GDM1 (cell line): ENCODE measurements around the gene FAM169A.
"Not testable (repeated sequence)": the region's sequence is repeated elsewhere in the genome, so short reads cannot be mapped to it uniquely, and the experiment has no call there.

Experiments used
- DNase-seq: peaks from one replicate; lab custom pipeline; 2025; lab: John Stamatoyannopoulos, UW

FAM169A gene

DNA sequence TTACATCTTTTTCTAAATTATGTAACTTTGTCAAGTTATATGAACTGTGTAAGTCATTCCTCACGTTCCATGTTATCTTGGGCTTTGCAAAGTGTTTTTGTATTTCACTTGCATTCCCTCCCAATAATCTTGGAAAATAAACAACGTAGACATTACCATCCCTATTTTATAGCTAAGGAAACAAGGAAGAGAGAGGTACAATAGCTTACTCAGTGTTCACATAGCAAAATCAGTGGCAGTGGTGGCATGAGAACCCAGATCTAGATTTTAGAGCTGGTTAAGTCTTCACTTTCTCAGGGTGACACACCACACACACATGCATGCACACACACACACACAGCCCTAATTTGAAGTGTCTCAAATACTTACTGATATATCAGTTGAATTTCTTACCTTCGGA, 65.0 kb downstream of the FAM169A start:
- no peak for DNase-seq

DNA sequence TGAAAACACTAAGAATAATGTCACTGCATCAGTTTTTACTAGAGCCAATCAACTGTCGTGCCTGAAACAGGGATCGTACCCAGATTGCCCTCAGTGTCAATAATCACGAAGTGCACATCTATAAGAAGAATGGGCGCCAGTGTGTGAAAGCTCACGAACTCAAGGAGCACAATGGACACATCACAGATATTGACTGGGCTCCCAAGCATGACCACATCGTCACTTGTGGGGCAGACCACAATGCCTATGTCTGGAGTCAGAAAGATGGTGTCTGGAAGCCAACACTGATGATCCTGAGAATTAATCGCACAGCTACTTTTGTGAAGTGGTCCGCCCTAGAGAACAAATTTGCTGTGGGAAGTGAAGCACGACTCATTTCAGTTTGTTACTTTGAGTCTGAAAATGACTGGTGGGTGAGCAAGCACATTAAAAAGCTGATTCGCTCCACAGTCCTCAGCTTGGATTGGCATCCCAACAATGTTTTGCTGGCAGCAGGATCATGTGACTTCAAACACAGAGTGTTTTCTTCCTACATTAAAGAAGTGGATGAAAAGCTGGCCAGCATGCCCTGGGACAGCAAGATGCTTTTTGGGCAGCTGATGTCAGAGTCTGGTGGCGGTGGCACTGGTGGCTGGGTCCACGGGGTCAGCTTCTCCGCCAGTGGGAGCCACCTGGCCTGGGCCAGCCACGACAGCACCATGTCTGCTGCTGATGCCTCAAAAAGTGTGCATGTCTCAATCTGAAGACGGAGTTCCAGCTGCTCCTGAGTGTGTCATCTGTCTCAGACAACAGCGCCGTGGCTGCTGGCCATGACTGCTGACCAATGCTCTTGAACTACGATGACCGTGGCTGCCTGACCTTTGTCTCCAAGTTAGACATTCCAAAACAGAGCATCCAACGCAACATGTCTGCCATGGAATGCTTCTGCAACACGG, 66.9 kb downstream of the FAM169A start:
- DNase-seq = no peak

DNA sequence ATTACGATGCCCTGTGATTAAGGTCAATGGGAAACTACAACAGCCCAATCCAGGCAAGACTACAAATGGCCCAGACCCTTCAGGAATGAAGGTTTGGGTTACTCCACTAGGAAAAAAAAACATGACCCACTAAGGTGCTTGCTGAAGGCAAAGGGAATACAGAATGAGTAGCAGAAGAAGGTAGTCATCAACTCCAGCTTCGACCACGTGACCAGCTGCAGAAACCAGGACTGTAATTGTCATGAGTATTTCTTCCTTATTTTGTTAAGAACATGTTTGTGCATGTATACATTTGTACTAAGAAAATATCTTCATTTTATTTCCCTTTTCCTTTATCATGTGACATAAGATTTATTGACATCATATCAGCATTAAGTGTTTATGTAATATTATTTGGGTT, 74.5 kb downstream of the FAM169A start:
- not testable (repeated sequence) for DNase-seq

DNA sequence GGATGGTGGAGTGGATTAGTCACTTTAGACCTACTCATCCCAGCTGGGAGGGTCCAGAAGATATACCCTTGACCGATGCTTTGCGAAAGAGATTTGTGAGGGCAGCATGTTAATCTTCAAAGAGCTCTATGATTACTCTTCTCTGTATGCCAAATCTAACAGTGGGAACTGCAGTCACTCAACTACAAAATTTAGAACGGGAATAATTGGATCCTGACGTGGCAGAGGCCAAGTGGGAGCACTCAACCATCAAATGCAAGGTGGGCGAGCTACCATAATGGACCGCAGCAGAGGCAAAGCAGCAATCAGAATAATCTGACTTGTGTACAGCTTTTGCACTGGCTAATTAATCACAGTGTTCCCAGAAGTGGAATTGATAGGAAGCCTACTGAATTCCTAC, 78.8 kb downstream of the FAM169A start:
- DNase-seq = no peak

DNA sequence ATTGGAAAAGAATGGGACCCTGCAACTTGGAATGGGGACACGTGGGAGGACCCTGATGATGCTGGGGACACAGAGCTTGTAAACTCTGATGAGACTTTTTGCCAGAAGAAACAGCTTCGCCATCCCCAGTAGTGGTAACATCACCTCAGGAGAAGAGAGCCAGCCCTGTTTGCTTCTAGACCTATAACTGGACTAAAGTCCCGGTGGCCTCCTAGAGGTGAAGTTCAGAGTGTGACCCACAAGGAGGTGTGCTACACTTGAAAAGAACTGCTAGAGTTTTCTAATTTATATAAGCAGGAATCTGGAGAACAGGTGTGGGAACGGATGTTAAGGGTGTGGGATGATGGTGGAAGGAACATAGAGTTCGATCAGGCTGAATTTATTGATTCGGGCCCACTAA, 79.3 kb downstream of the FAM169A start:
- DNase-seq = no peak

DNA sequence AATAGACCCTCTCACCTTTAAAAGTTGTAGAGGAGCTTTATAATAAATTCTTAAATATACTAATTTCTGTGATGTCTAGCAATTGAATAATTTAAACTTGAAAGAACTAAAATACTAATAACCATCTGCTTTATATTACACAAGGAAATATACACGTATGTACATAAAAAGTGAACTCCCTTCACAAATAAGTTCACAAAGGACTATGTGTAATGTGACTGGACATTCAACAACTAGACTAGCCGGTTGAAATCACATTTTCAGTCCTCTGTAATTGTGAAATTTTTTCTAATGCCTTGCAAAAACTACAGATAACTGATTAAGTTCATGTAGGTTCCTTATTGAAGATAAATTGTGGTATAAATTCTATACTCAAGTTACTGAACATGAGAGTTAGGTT, 87.6 kb downstream of the FAM169A start:
- DNase-seq = no peak

DNA sequence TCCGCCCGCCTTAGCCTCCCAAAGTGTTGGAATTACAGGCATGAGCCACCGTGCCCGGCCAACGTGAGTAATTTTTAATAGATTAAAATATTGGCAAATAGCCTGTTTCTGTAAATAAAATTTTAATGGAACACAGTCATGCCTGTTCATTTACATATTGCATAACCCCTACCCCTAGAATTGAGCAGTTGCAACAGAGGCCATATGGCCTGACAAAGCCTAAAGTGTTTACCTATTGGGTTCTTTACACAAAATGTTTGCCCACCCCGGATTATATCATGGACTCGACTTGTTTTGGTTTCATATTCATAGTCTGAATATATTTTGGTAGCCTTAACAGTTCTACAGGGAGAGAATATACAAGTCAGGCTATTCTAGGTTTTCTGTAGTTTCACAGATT, 93.8 kb downstream of the FAM169A start:
- DNase-seq = no peak

DNA sequence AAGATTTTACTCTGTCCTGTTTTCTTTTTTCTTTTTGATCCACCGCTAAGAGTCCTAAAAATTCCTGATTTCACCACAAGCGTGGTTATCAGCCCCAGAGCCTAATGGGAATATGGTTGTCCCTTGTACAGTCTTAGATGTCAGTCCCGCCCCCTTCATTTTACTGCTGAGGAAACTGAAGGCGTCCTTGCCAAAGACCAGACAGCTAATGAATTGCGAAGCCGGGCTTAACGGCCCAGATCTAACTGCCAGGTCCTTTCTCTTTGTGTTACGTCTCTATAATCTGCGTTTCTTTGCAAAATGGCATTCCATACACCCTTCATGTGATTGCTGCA, 98.6 kb downstream of the FAM169A start:
- DNase-seq = no peak

DNA sequence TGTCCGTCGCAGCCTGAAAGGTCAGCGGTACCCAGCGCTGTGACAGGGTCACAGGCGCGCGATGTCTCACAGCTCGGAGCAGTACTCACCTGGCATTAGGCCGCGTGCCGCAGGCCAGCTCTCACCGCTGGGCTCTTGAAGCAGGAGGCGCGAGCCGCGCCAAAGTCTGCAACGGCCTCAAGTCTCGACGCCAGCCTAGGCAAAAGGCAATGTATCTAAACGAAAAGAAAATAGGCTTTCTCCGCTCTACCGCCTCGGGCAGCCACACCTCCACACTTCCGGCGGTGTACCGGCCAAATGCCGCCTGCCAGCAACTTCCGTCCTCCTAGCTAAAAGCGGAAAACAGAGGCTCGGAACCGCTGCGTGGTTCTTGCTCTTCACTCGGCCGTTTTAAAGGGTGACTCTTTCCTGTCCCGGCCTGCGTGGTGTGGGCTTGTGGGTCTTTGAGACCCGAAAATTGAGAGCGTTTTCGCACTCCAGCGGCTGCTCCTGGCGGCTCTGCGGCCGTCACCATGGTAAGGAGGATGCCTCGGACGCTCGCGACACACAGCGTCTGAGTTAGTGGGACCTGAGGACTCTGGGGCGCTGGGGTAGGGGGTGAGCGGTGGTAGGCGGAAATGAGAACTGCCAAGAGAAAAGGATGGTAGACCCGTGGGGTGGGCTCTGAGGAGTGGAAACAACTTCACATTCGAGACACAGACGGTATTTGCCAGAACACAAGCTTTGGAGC, 99.2 kb downstream of the FAM169A start, which contains the start of the genes GFM2 and NSA2:
Gene GFM2 (minus strand): TSS at position 269 of the 730 bp plus-strand sequence. CDS start 3,375 bp downstream, outside the sequence.
Gene NSA2 (plus strand): TSS at position 401 of the 730 bp plus-strand sequence. CDS start 112 bp downstream, at position 513.
- DNase-seq = peak; percentile 86

DNA sequence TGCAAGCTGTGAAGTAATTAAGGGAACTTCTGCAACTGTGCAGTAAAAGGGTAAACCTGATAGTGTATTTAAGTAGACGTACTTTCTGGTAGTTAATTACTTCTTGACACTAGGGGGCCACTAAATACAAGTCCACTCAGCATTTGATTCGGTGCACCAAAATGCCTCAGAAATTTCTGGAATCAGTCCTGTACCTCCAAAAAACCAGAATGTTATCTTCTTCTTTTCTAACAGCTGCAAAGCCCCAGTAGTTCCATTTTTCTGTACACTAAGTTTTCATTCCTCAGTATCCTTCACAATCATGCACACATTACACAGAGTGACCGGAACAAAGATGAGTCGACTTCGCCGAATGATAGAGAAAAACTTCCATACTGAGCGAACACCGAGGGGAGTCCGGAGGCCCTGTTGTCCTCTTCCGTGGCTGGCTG, 99.8 kb downstream of the FAM169A start:
- no peak for DNase-seq

DNA sequence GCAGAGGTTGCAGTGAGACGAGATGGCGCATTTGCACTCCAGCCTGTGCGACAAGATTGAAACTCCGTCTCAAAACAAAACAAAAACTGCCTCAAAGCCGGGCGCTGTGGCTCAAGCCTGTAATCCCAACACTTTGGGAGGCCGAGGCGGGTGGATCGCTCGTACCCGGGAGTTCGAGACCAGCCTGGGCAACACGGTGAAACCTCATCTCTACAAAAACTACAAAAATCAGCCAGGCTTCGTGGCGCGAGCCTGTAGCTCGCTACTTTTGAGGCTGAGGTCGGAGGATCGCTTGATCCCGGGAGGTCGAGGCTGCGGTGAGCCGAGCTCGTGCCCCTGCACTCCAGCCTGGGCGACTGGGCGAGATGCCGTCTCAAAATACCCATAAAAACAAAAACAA, 100.3 kb downstream of the FAM169A start:
- DNase-seq = no peak

DNA sequence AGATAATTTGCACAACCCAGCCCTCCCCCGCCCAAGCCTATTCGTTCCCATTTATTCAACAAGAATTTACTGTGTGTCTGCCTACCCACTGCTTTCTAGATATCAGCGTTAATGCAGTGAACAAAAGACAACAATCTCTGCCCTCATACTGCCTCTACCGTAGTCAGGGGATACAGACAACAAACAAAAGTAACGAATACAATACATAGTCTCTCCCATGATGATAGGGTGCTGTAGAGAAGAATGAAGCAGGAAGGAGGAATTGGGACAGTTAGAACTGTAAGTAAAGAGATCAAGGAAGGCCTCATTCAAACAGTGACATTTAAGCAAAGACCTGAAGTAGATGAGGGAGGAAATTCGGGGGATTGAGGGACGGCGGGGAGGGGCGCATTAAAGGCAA, 101.0 kb downstream of the FAM169A start:
- DNase-seq = no peak

DNA sequence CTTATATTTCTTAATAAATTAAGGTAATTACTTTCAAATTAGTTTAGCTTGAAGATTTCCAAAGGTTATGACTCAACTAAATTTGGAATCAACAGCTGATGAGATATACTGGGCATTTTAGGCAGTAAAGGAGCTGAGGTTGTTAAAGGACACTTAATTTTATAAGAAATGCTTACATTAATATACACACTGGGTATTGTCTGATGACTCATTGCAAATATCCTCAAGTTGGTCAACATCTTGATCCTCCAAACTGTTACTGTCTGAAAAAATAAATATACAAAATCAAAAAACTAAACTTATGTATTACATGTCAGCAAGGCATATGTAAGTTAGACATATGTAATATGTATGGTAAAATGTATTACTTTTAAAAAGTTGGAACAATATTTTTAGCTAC, 102.7 kb downstream of the FAM169A start:
- DNase-seq = no peak

DNA sequence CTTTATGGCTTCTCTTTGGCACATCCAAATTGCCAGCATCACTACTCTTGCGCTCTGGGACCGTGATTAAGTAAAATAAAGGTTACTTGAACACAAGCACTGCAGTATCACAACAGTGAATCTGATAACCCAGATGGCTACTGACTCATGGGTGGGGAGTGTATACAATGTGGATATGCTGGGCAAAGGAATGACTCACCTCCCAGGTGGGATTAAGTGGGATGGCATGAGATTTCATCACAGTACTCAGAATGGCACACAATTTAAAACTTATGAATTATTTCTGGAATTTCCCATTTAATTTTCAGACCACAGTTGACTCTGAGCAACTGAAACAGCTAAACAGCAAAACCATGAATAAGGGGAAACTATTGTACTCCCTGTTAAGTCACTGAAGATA, 103.6 kb downstream of the FAM169A start:
- no peak for DNase-seq

DNA sequence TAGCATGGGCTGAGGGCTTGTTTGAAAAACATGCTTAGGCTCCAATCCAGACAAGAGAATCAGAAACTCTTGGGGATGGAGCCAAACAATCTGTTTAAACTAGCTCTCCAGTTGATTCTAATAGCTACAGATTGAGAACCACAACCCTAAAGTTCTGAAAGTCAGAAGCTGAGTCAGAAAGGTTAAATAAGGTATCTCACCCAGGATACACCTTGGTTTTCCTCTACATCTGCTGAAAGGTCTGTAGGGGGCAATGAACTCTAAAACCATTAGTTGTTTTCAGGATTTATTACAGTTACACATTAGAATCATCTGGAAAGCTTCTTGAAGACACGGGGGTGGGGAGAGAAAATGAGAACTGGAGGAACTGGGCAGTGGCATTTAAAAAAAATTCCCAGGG, 104.9 kb downstream of the FAM169A start:
- no peak for DNase-seq

DNA sequence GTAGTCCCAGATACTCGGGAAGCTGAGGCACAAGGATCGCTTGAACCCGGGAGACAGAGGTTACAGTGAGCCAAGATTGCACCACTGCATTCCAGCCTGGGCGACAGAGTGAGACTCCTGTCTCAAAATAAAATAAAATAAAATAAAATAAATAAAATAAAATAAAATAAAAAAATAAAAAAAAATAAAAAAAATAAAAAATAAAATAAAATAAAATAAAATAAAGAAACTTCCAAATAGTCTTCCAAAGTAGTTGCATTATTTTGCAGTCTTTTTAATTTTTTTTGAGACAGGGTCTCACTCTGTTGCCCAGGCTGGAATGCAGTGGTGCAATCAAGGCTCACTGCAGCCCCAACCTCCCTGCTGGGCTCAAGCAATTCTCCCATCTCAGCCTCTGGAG, 117.4 kb downstream of the FAM169A start:
- DNase-seq = not testable (repeated sequence)

DNA sequence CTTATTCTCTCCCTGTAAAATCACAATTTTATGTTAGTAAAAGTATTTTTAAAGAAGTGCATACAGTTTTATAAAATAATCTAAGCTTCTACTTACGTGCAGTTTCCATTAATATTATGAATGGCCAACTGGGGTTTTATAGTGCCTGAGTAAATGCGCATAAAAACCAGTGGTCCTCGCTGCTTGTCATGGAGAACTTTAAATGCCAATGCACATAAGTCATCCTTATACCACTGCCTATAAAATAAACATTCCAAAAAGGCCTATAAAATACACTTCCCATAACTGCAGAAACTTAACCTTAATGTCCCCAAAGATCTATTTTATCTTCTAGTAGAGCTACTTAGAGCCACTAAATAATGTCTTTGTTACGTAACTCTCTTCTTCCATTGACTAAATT, 127.8 kb downstream of the FAM169A start:
- DNase-seq = no peak

DNA sequence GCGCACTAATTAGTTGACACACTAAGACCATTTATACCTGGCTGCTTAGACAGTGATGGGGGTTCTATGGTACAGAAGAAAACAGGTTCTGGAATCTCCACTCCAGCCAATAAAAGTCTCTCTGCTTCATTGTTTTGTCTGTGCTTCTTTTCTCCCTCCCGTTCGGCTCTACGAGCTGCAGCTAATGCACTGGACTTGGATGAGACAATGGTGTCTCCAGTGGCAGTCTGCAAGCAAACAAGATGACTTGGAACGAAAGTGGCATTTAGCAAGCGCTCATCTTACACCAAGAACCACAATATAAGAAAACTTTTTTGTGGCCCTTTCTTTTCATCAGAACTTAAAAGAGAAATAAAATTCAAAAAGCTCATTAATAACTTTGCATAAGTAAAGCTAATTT, 129.4 kb downstream of the FAM169A start:
- no peak for DNase-seq
